IPS-NIHi7 (cell line): Measurements from ENCODE around the gene FGFR1OP2.
"Not testable (repeated sequence)": the region's sequence is repeated elsewhere in the genome, so short reads cannot be mapped to it uniquely, and the experiment has no call there.

Experiments
- DNase-seq: peaks from one replicate; pipeline ENCODE4 v3.0.0; 2012; ENCODE audit warnings: mixed read lengths; ENCODE audit errors: extremely low spot score

Gene FGFR1OP2

GRCh38 chr12:26941215-26941594 is 2.9 kb downstream of the FGFR1OP2 start:
- DNase-seq: no peak

GRCh38 chr12:26948309-26948708 is 10.0 kb downstream of the FGFR1OP2 start:
- DNase-seq: no peak

DNA sequence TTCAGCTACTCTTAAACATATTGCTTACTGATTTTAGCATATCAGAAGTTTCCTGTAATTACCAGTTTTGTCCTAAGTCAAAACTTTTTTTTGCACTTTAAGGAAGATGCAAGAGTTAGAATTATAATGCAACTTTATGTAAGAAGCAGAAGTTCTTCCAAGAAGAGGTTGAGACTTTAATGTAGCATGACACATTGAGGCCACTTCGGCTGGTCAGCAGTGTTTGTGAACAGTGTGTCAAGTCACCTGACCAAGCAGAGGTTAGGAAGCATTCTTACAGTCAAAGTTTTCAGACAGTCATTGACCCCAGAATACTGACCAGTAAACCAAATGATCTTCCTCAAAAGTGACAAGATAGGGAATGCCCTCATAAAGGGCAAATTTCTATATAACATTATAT is 15.2 kb downstream of the FGFR1OP2 start:
- no peak for DNase-seq

- no peak for DNase-seq
Observed at GRCh38 chr12:26954027-26954426, 15.8 kb downstream of the FGFR1OP2 start.

DNA sequence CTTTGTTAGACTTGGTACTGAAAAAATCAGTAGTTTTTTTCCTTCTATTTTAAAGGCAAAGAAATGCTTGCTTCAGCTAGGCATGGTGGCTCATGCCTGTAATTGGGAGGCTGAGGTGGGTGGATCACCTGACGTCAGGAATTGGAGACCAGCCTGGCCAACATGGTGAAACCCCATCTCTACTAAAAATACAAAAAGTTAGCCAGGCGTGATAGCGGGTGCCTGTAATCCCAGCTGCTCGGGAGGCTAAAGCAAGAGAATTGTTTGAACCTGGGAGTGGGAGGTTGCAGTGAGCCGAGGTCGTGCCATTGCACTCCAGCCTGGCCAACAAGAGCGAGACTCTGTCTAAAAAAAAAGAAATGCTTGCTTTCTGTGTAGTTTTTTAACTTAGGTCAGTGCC is 23.1 kb downstream of the FGFR1OP2 start:
- DNase-seq: not testable (repeated sequence)

DNA sequence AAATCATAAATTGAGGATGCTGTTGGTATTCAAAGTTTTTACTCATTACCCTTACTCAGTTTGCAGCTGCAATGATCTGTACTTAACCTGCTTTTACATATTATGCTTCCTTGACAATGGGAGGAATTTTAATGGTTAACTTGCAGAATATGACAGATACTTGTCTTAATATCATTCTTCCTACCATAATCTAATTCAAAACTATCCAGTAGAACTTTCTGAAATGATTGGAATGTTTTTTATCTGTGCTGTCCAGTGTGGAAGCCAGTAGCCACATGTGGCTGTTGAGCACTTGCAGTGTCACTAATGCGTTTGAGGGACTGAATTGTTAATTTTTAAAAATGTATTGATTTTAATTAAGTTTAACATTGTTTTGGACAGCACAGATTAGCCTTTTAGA is 23.5 kb downstream of the FGFR1OP2 start:
- DNase-seq: no peak

GRCh38 chr12:26963413-26963812 is 25.1 kb downstream of the FGFR1OP2 start:
- no peak for DNase-seq

DNA sequence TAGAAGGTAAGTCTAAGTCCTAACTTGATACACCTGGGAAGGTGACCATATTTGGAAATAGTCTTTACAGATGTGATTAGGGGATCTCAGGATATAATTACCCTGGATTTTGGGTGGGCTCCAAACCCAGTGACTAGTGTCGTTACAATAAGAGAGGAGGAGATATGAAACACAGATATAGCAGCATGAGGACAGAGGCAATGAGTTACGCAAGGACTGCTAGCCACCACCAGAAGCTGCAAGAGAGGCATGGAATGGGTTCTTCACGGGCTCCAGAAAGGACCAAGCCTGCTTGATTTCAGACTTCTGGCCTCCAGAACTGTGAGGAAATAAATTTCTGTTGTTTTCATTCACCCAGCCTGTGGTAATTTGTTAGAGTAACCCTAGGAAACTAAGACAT is 28.6 kb downstream of the FGFR1OP2 start:
- no peak for DNase-seq

DNA sequence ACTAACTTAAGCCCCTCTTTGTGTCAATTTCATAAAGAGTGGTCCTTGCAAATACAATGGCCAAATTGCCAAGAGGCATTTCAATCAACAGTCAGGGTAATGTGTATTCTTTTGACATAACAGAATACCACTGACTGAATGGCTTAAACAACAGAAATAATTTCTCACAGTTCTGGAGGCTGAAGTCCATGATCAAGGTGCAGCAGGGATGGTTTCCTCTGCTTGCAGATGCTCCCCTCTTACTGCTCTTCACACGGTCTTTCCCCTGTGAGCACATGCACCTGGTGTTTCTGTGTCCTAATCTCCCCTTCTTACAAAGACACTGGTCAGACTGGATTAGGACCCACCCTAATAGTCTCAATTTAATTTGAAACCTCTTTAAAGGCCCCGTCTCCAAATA is 31.9 kb downstream of the FGFR1OP2 start:
- DNase-seq: no peak

GRCh38 chr12:26971963-26972362 is 33.7 kb downstream of the FGFR1OP2 start:
- no peak for DNase-seq

DNA sequence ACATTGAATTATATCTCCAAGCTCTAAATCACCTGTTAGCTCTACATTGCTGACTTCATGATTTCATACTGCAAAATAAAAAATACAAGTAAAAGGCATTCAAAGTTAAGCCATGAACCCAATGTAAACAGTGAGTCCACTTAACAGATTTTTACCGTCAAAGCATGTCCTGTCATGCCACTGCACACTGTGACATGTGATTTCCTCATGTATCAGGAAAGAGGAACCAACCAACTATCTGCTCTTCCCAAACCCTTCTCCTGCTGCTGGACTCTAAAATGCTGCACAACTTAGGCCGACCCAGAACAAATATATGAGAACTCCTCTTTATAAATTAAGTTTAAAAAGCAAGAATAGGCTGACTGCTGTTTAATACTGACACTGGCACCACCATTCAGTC is 38.4 kb downstream of the FGFR1OP2 start:
- no peak for DNase-seq

DNA sequence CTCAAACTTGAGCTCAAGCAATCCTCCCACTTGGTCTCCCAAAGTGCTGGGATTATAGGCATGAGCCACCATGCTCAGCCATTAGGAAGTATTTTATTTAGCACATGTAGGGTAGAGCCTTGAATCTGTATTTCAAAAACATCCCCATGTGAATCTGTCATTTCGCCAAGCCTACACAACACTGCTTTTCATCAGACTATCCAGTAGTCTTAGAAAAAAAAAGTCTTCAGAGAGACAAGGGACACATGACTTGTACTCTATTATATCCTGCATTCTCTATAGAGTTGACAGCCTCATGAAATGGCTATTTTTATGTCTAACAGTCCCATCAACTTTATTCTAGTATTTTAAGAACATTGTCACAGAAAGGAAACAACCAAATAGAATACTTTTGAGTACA is 40.5 kb downstream of the FGFR1OP2 start:
- no peak for DNase-seq

GRCh38 chr12:26979733-26980132 is 41.5 kb downstream of the FGFR1OP2 start:
- no peak for DNase-seq

- no peak for DNase-seq
Observed at GRCh38 chr12:26982866-26983265, 44.6 kb downstream of the FGFR1OP2 start.

GRCh38 chr12:26987634-26988424 is 49.6 kb downstream of the FGFR1OP2 start:
- DNase-seq: no peak

DNA sequence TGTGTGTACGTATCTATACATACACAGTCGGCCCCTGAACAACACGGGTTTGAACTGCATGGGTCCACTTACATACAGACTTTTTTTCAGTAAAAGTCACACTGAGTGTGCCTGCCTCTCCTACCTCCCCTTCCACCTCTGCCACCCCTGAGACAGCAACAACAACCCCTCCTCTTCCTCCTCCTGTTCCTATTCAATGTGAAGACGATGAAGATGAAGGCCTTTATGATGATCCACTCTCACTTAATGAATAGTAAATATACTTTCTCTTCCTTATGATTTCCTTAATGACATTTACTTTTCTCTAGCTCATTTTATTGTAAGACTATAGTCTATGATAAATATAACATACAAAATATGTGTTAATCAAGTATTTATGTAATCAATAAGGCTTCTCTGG is 50.4 kb downstream of the FGFR1OP2 start:
- no peak for DNase-seq

DNA sequence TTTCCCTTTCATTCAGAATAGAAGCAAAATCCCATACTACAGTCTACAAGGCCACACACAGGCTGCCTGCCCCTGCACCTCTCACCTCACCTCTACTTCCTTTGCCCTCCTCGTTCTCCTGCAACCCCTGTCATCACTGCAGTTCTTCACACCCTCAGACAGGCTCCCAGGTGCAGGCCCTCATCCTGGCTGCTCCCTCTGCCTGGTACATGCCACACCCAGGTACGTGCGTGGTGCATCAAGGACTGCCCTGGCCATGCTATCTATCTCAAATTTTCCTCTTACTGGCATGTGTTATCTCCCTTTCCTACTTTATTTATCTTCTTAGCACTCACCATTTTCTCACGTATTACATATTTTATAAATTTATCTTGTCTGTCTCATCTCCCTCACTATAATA is 51.6 kb downstream of the FGFR1OP2 start:
- DNase-seq: no peak

- DNase-seq: no peak
Observed at GRCh38 chr12:26991826-26992225, 53.6 kb downstream of the FGFR1OP2 start.

DNA sequence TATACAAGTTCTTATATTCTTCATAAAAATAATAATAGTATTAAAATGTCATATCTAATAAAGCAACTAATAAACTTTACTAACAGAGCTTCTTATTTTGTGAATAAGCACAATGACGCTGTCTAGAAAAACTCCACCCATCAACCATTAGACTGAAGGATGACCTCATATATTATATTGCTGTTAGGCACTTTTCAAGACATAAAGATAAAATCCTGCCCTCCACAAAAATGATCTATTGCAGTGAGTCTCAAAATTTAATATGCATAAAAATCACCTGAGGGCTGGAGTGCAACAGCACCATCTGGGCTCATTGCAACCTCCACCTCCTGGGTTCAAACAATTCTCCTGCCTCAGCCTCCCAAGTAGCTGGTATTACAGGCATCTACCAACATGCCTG is 55.8 kb downstream of the FGFR1OP2 start:
- DNase-seq: no peak

DNA sequence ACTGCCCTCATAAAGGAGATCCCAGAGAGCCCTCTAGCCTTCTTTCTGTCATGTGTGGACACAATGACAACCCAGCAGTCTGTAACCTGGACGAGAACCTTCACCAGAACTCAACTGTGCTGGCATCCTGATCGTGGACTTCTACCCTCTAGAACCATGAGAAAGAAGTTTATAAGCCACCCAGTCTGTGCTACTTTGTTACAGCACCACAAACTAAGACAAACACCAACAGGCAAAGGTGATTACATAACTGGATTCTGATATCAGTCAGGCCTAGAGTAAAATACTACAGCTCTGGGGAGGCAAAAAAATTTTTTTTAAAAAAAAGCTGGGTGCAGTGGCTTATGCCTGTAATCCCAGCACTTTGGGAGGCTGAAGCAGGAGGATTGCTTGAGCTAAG is 57.4 kb downstream of the FGFR1OP2 start:
- DNase-seq: no peak

DNA sequence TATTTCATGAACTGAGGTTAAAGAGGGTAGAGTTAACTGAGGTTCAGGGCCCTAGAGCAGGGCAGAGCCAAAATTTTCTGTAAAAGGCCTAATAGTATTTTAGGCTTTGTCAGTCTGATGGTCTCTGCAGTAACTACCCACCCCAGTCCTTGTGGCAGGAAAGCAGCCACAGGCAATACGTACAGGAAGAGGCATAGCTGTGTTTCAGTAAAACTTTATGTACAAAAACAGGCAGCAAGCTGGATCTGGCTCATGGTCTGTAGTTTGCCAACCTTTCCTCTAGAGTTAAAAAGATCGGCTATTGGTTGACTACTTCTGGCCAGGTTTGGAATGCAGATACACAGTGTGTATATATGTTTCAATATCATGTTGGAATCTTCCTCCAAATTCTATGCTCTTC is 58.7 kb downstream of the FGFR1OP2 start:
- no peak for DNase-seq

DNA sequence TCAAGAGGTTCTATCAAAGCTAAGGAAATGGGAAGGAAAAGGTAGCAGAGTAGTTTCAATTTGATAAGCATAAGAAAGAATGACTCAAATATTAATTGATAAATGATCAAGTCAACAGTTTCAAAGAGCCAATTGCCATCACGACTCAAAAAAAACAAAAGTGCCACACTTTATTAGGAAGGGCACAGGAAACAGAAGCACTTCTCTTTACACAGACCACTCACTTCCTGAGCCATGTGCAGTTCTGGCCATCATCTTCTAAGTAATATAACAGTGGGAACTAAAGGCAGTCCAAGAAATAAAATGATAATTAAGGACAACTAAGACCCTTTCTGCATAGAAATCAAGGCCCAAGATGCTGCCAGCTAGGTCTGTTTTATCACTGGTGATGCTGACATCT is 62.7 kb downstream of the FGFR1OP2 start:
- no peak for DNase-seq

- no peak for DNase-seq
Observed at GRCh38 chr12:27001663-27002062, 63.4 kb downstream of the FGFR1OP2 start.

- DNase-seq: no peak
Observed at GRCh38 chr12:27002141-27002540, 63.9 kb downstream of the FGFR1OP2 start.
